VCaP (cell line): ENCODE measurements around the gene OR6C2.
"Not testable (repeated sequence)": the region's sequence is repeated elsewhere in the genome, so short reads cannot be mapped to it uniquely, and the experiment has no call there.

Source experiments
- H3K27ac ChIP-seq: fragments of 450-650 bp; 2 replicates; pipeline ENCODE4 v1.5.1; 2017
- TF ChIP-seq, protein P1 (sequence below): fragments of 450-650 bp; conservative IDR thresholded peaks from 2 replicates; pipeline ENCODE4 v1.5.1; 2017; ENCODE audit warnings: mild to moderate bottlenecking, moderate library complexity

Gene OR6C2

DNA sequence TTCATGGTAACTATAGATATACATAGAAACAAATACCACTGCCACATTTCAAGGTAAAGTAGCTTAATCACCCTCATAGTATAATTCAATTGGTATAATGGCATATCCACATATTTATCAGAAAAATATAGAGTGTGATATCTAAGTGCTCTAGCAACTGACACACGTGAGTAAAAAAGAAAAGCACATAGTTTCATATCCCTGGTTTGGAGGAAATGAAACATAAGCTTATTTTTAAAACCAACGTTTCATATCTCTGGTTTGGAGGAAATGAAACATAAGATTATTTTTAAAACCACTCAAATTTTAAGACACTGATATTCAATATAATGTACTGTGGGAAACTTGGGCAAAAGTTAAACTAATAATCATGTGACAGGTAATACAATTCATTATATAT, 24.0 kb downstream of the OR6C2 start:
- TF ChIP-seq, protein P1, sequence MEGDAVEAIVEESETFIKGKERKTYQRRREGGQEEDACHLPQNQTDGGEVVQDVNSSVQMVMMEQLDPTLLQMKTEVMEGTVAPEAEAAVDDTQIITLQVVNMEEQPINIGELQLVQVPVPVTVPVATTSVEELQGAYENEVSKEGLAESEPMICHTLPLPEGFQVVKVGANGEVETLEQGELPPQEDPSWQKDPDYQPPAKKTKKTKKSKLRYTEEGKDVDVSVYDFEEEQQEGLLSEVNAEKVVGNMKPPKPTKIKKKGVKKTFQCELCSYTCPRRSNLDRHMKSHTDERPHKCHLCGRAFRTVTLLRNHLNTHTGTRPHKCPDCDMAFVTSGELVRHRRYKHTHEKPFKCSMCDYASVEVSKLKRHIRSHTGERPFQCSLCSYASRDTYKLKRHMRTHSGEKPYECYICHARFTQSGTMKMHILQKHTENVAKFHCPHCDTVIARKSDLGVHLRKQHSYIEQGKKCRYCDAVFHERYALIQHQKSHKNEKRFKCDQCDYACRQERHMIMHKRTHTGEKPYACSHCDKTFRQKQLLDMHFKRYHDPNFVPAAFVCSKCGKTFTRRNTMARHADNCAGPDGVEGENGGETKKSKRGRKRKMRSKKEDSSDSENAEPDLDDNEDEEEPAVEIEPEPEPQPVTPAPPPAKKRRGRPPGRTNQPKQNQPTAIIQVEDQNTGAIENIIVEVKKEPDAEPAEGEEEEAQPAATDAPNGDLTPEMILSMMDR, result no peak
- no peak overlapping the region for H3K27ac ChIP-seq

DNA sequence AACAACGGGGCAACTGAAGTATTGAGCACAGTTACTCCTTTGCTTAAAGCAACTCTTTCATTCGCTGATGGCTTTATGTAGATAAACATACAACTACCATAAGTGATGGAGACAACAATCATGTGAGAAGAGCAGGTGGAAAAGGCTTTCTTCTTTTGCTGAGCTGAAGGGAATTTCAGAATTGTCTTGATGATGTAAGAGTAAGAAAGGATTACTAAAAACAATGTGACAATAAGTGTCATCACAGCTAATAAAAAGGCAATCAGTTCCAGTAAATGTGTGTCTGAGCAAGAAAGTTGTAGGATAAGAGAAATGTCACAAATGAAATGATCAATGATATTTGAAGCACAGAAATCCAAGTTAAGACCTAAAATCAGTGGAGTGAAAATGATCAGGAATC, 25.4 kb downstream of the OR6C2 start:
- H3K27ac ChIP-seq, result no peak overlapping the region
- TF ChIP-seq, protein P1, result no peak

DNA sequence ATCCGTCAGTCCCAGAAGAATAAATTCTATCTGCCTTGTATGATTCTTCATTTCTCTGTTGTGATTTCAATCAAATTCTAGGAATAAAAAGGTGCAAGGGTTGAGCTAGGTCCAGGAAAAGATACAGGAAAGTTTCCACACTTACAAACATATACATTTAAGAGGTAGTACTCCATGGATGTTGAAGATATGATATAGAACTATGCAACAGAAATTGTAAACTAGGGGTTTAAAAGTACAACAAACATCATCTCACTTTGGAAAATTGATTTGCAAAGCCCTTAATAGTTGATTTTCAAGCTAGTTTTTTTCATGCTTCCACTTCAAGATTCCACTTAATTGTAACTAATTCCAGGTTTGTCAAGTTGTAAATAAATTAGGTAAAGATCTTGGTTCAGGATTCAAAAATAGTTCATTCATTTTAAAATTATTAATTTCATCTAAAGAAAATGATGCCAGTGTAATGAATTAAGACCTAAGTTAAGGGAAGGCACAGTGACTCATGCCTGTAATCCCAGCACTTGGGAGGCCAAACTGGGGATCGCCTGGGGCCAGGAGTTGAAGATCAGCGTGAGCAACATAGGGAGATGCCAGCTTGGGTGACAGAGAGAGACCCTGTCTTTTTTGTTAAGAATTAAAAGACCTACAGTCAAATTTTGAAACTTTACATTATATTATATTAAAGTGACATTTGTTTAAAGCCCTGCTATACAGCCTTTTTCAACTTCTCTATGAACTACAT, 26.4 kb downstream of the OR6C2 start, which contains the start of gene OR6C70:
Gene OR6C70, minus strand, starts transcription at position 51 of the 742 bp plus-strand sequence. Its CDS starts 0 bp downstream, at position 51.
- TF ChIP-seq, protein P1, result no peak
- no peak within 1 kb of the TSS for H3K27ac ChIP-seq

DNA sequence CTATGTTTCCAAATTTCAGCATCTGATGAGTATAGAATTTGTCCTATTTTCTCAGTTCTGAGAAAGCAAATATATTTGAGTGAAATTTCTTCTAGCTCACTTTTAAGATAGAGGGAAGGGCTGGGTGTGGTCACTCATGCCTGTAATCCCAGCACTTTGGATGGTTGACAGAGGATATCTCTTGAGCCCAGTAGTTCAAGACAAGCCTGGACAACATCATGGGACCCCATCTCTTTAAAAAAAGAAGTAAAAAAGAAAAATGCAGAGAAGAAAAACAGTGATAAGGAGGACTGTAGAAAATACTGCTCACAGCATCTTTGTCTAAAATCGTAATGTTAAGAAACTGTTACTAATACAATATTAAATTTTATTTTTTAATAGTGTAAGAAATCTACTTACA, 28.4 kb downstream of the OR6C2 start:
- H3K27ac ChIP-seq, result no peak overlapping the region
- TF ChIP-seq, protein P1, result no peak

DNA sequence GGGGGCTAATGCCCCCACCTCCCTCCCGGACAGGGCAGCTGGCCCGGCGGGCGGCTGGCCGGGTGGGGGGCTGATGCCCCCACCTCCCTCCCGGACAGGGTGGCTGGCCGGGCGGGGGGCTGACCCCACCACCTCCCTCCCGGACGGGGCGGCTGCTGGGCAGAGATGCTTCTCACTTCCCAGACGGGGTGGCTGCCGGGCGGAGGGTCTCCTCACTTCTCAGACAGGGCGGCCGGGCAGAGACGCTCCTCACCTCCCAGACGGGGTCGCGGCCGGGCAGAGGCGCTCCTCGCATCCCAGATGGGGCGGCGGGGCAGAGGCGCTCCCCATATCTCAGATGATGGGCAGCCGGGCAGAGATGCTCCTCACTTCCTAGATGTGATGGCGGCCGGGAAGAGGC, 35.3 kb downstream of the OR6C2 start:
- H3K27ac ChIP-seq, result not testable (repeated sequence)

DNA sequence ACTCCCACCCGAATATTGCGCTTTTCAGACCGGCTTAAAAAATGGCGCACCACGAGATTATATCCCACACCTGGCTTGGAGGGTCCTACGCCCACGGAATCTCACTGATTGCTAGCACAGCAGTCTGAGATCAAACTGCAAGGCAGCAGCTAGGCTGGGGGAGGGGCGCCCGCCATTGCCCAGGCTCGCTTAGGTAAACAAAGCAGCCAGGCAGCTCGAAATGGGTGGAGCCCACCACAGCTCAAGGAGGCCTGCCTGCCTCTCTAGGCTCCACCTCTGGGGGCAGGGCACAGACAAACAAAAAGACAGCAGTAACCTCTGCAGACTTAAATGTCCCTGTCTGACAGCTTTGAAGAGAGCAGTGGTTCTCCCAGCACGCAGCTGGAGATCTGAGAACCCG, 40.4 kb downstream of the OR6C2 start:
- H3K27ac ChIP-seq, result not testable (repeated sequence)

DNA sequence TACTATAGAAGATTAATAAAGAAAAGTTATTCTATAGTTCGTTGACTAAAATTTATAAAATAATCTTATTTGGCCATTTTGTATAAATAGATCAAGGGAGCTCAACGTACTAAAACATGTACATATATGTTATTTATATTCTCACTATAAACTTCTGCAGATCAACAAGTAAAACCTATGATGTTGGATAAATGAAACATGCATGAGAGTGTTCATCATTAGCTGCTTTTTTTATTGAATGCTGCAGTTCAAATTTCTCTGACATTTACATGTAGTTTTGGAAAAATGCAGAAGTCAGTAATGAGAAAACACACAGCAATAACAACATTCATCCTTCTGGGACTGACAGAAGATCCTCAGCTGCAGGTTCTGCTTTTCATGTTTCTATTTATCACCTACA, 48.2 kb downstream of the OR6C2 start, which contains the start of gene OR6C68:
Gene OR6C68, plus strand, starts transcription at position 301 of the 400 bp plus-strand sequence. Its CDS starts 0 bp downstream, at position 301.
- TF ChIP-seq, protein P1, result no peak

DNA sequence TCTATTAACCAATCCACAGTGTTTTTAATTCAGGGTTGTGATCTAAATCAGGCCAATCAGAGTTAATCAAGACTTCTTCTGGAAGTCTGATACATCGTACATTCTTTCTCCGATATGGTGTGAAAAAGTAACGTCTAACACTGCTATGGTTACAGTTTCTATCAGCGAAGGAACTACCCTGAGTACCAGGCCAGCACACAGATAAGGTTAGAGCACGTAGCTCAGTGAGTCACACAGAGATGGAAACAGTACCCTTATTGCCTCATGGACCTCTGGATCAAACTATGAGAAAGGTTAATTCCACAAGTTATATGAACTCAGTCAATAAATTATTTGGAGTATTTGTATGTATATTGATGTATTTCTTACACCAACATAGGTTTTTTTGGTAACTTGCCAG, 51.6 kb downstream of the OR6C2 start:
- H3K27ac ChIP-seq, result no peak overlapping the region
- TF ChIP-seq, protein P1, result no peak

More for the DNA sequence above, 48.2 kb downstream of the OR6C2 start, which contains the start of gene OR6C68:
- no peak within 1 kb of the TSS for H3K27ac ChIP-seq
